Germinal center (tissue), 1 donor: Measurements from ENCODE around the gene SZT2.

Experiments
- DNase-seq: peaks from one replicate; pipeline ENCODE4 v3.0.0; 2012; ENCODE audit warnings: mixed read lengths, low spot score

SZT2 gene

DNA sequence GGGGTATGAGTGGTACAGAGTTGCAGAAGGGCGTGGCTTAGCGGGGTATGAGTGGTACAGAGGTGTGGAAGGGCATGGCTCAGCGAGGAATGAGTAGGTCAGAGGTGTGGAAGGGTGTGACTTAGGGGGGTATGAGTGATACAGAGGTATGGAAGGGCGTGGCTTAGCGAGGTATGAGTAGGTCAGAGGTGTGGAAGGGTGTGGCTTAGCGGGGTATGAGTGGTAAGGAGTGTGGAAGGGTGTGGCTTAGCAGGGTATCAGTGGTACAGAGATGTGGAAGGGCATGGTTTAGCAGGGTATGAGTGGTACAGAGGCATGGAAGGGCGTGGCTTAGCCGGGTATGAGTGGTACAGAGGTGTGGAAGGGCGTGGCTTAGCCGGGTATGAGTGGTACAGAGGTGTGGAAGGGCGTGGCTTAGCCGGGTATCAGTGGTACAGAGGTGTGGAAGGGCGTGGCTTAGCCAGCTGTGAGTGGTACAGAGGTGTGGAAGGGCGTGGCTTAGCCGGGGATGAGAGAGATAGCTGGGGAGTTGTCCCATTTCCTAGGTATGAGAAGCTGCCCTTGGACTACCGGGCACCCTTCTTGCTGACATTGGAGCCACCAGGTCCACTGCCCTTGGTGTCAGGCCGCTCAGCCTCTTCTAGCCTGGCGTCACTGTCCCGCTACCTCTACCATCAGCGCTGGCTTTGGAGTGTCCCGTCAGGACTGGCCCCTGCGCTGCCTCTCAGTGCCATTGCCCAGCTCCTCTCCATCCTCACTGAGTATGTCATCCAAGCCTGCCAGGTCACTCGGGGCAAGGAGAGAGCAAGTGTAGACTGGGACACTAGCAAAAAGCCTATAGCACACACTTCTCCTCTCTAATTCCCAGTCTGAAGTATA lies 34.2 kb downstream of the SZT2 start:
- no peak for DNase-seq

DNA sequence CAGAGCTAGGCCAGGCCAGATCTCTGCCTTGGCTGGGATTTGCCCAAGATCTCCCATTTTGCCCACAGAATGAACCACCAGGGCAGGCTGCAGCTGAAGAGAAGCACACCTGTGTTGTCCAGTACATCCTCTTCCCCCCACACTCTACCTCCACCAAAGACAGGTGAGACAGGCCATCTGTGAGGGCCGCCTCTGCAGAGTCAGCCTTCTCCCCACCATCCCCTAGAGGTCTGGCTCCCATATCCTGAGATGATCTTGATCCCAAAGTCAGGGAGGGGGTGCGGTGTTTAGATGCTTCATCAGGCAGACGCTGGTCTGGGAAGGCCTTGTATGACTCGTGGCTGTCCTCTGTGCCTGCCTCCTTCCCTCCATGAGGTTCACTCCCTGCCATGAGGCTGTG lies 35.3 kb downstream of the SZT2 start:
- DNase-seq: no peak

DNA sequence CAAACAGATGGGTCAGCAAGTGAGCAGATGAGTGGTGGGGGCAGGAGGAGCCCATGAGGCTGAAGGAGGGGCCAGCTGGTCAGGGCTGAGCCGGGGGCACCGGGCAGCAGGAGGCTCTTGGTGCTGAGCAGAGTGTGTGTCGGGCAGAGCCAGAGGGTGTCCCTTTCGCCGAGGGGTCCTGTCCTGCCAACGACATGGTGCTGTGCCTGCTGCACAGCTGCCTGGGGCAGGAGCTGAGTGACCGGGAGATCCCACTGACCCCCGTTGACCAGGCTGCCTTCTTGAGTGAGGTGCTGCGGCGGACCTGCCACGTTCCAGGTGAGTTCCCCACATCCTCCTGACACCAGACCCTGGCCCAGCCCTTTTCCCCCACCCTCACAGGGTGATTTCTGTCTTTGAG lies 36.5 kb downstream of the SZT2 start:
- no peak for DNase-seq

DNA sequence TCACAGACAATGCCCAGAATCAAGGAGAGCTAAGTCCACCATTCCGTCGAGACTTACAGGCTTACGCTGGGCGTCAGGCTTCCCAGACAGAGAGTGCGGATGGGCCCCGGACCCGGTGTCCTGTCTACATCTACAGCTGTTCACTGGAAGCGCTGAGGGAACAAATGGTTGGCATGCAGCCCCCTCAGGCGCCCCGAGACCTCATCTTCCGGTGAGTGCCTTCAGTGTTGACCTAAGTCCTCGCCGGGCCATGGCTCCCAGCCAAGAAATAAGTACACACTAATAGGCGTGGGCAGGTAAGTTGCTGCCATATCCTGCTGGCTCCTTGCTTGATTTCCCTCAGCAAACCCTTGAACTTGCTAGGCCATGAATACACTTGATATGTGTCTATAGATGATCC lies 37.8 kb downstream of the SZT2 start:
- DNase-seq: no peak

DNA sequence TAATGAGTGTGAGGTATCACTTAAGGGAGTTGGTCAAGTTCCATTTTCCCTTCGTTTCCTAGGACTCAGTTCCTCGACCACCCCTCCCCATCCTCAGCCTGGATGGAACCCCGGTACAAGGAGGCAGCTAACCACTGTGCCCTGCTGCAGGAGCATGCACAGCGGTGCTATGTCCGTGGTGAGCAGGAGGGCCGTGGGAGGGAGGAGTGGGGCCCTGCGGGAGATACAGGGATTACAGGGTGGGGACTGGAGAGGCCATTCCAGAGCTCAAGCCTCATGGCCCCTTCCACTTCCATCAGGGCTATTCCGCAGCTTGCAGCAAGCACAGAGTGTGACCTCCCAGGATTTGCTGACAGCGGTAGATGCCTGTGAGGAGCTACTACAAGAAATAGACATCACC lies 38.2 kb downstream of the SZT2 start:
- no peak for DNase-seq

DNA sequence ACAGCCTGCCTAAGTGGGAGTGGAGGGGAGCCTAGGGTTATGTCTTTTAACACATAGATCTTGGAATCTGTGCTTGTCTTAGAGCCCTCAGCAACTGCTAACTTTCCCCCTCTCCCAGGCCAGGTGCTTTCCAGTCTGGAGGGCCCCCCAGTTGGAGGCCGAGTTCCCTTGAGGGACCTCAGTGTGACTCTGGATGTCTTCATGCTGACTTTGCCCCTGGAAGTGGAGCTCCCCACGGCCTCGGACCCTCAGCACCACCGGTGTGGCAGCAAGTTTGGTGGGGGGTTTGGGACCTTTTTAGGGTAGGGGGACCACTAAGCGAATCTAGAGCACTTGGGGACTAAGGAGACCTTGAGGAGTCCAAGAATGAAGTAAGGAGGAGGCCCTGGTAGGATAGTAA lies 41.1 kb downstream of the SZT2 start:
- no peak for DNase-seq

DNA sequence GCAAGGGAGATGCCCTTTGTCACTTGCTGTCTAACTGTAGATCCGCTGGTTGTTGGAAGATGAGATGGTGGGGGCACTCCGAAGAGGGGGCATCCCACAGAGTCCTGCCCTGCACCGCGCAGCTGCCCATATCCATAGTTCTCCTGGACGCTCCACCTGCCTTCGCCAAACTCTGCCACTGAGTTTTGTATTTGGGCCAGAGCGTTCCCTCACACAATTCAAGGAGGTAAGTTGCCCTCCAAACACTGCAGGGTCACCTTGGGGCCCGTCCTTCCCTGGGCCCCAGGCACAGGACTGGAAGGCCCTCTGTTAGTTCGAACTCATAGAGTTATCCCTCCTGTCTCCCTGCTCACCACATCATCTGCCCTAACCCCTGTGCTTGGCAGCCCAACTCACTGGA lies 42.0 kb downstream of the SZT2 start:
- DNase-seq: no peak

DNA sequence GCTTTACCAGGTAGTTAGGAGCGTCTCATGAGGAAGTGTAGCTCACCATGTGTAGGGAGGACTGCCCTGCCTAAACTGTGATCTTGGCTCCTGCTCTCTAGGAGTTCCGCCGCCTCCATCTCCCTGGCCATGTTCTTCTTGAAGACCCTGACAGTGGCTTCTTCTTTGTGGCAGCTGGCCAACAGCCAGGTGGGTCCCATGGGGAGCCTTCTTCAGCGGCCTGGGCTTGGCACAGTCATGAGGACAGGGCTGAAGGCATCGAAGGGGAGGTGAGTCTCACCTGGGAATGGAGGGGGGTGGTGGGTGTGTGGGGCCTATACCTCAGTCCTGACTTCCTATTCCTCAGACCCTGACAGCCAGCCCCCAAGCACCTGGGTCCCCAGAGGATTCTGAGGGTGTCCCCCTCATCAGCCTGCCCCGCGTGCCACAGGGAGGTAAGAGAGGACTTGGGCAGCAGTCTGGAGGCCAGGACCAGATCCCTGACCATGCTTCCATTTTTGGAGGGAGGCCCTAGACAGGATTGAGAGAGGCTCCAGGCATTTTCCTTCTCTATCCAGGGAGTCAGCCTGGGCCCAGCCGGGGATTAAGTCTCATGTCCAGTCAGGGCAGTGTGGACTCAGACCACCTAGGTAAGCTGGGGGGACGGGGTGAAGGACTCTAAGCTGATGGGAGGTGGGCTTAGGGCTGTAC lies 42.6 kb downstream of the SZT2 start:
- no peak for DNase-seq

DNA sequence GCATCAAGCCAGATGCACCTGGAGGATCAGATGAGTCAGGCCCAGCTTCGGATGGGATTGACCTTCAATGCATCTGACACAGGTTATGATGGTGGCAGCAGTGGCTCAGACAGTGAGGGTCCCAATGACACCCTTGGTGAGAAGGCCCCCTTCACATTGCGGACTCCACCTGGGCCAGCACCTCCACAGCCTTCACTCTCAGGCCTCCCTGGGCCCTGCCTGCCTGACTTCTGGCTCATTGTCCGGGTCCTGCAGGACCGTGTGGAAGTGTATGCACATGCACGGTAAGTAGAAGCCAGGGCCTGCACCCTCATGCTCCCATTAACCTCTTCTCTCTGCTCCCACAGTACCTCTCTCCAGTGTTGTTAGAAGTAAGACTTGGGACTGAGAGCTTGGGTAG lies 43.2 kb downstream of the SZT2 start:
- DNase-seq: no peak

DNA sequence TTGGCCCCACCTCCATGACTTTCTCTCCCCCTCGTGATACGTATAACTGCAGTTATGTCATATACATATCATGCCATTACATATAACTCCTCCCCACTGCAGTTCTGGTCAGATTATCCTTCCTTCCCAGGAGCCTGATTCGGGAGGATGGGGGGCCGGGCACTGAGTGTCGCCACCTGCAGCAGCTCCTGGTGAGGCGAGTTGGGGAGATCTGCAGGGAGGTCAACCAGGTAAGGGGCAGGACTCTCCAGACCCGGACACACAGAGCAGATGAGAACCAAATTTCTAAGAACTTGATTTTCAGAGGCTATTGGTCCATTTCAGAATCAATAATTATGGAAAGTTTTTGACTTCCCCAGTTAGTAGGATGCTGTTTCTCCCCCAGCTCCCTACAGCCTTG lies 44.6 kb downstream of the SZT2 start:
- no peak for DNase-seq

DNA sequence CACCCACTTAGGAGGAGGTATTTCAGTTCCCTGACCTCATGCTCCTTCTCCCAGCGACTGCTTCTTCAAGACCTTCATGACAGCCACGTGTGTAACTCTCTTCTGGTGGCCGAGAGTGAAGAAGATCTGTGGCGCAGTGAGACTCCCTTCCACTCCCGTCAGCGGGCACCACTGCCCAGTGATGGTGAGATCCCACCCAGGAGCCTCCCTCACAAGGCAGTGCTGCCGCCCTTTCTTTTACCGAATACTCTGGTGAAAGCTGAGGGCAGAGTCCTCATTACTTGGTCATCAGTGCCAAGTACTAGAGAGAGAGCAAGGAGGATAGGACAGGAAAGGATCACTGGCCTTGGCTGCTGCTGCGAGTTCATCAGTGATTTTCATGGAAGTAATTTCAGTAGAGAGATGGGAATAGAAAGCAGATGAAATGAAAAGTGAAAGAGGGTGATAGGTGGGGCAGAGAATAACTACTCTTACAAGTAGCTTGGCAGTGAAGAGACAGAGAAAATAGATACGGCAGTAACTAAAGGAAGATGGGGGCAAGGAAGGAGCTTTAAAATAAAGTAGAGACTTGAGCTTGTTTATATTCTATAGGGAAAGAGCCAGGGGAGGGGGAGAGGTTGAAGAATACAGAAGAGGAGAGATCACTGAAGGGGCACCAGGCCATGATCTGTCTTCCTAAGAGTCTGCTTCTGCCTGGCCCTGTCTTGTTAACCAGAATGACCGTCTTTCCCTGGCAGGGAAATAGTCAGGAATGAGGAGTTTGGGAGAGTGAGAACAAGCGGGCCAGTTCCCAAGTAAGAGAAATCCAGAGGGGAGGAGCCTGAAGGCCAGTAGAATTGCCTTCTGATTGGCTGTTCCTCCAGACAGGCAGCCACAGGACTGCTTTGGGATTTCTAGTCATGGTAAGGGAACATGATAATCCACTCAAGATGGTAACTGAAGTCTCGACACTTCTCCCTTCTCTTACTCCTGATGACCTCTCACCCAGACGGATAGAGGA lies 45.7 kb downstream of the SZT2 start:
- DNase-seq: no peak

DNA sequence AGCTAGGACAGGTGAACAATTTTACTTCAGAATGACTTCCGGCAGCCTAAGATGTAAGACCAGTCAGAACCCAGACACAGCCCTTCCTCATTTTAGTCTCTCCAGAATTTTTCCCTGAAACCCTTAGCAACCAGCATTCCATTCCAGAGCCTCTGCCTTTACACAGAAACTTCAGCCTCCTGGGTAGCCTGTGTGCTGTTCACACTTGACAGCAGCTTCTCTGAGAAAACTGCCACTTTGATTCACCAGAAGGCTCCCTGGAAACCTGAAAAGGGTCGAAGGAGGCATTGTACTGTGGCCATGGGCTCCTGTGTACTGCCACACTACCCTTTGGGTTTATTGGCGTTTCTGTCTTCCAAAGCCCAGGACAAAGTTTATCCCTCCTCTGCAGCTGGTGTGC lies 46.7 kb downstream of the SZT2 start:
- no peak for DNase-seq

DNA sequence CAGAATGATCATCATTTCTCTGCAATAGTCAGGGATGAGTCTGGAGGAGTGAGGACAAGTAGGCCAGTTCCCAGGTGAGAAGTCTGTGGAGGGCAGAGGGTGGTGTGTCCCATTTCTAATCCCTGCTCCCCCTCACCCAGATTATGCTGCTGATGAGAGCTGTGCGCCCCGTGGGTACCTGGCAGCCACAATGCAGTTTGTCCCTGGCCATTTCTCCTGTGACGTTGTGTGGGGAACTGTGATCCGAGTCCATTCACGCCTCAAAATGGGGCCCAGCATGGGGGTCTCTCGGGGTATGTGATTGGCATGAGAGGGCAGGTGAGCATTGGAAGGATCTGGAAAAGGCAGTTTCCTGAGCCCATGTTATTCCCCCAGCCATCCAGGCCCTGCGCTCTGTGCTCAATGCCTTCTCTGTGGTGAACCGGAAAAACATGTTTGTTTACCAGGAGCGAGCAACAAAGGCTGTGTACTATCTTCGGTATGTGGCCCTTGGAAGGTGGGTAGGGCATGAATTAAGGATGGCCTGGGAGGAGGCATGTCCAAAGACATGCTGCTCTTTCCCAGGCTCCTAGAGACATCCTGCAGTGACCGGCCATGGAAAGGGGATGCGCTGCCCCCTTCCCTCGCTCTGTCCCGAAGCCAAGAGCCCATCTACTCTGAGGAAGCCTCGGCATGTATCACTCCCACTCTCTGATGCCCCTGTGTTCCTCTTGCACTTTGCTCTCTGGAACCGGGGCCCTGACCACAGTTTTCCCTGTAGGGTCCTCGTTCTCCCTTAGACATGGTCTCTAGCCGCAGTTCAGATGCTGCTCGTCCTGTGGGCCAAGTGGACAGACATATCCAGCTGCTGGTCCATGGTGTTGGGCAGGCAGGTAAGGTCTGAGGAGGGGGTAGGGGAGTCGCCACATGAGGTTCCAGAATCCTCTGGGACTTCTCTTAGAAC lies 47.6 kb downstream of the SZT2 start:
- no peak for DNase-seq

DNA sequence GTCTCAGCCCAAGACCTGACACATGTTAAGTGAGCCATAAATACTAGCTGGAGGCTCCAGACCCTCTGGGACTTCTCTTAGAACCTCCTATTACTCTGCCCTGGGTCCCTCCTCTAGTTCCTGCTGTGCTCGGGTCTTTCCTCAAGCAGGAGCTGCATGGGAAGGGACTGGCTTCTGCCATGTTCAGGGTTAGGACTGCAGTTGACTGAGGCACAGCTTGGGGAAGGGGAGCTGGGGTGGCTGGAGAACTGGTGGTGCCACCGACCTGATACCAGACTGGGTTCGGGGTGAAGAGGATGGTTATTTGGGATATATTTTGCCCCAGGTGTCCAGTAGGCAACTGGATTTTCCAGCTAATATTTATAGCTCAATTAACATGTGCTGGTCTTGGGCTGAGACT lies 48.3 kb downstream of the SZT2 start:
- no peak for DNase-seq

DNA sequence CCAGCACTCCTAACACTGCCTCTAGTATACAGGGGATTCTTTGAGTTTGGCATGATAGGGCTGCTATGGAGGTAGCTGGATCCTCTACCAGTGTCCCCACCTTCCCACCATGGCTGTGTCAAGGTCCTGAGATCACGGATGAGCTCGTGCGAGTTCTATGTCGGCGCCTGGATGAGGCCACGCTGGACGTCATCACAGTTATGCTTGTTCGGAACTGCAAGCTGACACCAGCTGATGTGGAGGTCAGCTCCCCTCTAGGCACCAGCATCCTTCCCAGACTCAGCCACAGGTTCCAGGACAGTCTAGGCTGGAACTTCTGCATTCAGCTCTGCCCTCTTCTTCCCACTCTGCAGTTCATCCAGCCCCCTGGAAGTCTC lies 48.9 kb downstream of the SZT2 start:
- DNase-seq: no peak

DNA sequence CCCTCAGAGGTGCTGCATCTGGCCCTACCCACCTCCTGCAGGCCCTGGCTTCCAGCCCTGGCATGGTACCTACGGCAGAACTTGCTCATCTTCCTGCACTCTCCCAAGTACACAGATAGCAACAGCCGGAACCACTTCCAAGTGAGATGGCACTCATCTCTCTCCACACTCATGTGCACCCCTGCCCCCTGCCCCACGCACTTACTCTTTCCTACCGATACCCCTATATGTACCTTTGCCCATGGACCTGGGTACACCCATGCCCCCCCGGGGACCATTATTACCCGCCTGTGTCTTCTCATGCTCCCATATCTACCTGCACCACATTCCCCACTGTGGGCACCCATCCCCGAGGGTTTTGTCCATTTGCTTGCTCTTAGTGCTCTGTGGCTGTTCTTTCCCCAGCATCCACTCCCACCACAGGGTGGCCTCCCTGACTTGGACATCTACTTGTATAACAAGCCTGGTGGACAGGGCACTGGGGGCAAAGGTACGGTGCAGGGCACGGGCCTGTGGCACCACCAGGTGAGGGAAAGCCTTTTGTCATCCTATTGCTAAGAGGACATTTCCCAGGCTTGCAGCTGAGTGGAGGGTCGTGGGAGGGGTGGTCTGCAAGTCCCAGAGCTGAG lies 49.4 kb downstream of the SZT2 start:
- DNase-seq: no peak

DNA sequence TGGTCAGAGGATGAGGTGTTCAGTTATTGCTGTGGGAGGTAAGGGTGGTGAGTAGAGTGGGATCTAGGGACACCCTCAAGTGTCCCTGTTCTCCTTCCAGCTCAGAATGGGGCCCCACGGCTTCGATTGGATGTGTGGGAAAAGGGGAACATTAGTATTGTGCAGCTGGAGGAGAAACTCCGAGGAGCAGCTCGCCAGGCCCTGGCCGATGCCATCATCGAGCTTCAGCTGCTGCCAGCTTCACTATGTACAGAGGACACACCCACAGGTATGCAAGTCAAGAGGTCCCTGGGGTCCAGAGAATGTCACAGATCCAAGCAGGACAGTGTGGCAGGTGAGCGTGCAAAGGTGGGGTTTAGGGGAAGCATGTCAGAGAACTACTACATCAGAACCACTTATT lies 50.1 kb downstream of the SZT2 start:
- no peak for DNase-seq

DNA sequence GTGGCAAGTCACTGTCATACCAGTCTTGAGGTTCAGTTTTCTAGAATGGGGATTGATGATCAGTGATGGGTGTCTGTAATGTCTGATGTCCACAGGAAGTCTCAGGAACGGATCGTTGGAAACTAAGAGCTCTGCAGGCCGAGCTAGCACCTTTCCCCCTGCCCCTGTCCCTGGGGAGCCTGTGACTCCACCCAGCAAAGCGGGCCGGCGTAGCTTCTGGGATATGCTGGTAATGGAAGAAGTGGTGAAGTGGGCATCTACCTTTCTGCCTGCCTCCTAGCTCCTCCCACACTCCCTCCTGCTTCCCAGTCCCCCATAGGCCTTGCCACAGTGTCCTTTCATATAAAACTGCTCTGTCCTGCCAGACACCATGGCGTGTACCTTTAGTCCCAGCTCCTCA lies 50.7 kb downstream of the SZT2 start:
- DNase-seq: no peak

DNA sequence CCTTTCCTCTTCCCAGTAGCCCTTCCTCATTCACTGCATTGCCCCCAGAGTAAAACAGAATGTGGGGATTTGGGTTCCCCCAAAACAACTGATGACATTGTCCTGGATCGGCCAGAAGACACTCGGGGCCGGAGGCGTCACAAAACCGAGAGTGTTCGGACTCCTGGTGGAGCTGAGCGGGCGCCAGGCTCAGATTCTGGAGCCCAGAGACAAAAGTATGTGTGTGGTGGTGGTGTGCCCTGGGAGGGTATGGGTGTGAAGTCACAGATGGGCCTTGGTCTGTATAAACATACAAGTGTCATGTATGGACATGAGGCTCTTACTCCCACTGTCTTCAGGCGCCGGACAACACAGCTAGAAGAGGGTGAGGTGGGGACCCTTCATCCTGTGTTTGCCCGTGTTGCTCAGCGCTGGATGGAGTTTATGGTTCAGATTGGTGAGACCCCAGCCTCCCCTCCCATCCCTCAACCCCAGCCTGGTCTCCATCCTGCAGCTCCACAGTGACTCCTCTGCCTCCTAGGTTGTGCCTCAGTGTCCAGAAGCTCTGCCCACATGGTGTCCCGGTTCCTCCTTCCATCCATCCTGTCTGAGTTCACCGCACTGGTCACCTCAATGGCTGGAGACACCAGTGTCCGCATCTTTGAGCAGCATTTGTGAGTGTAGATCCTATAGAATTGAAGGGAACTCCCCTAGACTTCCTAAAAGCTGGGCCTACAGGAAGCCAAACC lies 51.6 kb downstream of the SZT2 start:
- DNase-seq: no peak
